HG03097 (cell line): ENCODE data around the gene NAMPT.
"Not testable (repeated sequence)": the region's sequence is repeated elsewhere in the genome, so short reads cannot be mapped to it uniquely, and the experiment has no call there.

Experiments used
- ATAC-seq: cut with Tn5 transposase; IDR thresholded peaks from one replicate; pipeline ENCODE4 v1.9.1; 2021; ENCODE audit not compliant: unreplicated experiment, low FRiP score

NAMPT gene

GRCh38 chr7:106284714-106285050 lies at the start of gene NAMPT:
Gene NAMPT (minus strand): TSS chr7:106284983. CDS start chr7:106284884, 99 bp downstream.
- ATAC-seq: no peak

GRCh38 chr7:106332201-106332600 lies 47.4 kb upstream of the NAMPT start:
- ATAC-seq: no peak

- no peak for ATAC-seq
Measured at GRCh38 chr7:106331441-106332175, 46.8 kb upstream of the NAMPT start.

GRCh38 chr7:106329971-106330733 lies 45.4 kb upstream of the NAMPT start:
- ATAC-seq: no peak

GRCh38 chr7:106329408-106329807 lies 44.6 kb upstream of the NAMPT start:
- ATAC-seq: no peak

- no peak for ATAC-seq
Measured at GRCh38 chr7:106327538-106328481, 43.0 kb upstream of the NAMPT start.

GRCh38 chr7:106326594-106327537 lies 42.1 kb upstream of the NAMPT start:
- ATAC-seq: no peak

- not testable (repeated sequence) for ATAC-seq
Measured at GRCh38 chr7:106324509-106324908, 39.7 kb upstream of the NAMPT start.

- not testable (repeated sequence) for ATAC-seq
Measured at GRCh38 chr7:106320254-106320770, 35.5 kb upstream of the NAMPT start.

GRCh38 chr7:106318482-106318881 lies 33.7 kb upstream of the NAMPT start:
- ATAC-seq: no peak

- no peak for ATAC-seq
Measured at GRCh38 chr7:106317971-106318370, 33.2 kb upstream of the NAMPT start.

GRCh38 chr7:106316947-106317346 lies 32.2 kb upstream of the NAMPT start:
- ATAC-seq: no peak

- ATAC-seq: no peak
Measured at GRCh38 chr7:106314875-106315274, 30.1 kb upstream of the NAMPT start.

GRCh38 chr7:106313966-106314365 lies 29.2 kb upstream of the NAMPT start:
- ATAC-seq: no peak

GRCh38 chr7:106313456-106313901 lies 28.7 kb upstream of the NAMPT start:
- ATAC-seq: no peak

- ATAC-seq: no peak
Measured at GRCh38 chr7:106312906-106313305, 28.1 kb upstream of the NAMPT start.

- no peak for ATAC-seq
Measured at GRCh38 chr7:106312099-106312871, 27.5 kb upstream of the NAMPT start.

- no peak for ATAC-seq
Measured at GRCh38 chr7:106309362-106309761, 24.6 kb upstream of the NAMPT start.

GRCh38 chr7:106306256-106306655 lies 21.5 kb upstream of the NAMPT start:
- ATAC-seq: no peak
